ENCODE measurements around the gene SHC2.
"Not testable (repeated sequence)": the region's sequence is repeated elsewhere in the genome, so short reads cannot be mapped to it uniquely, and the experiment has no call there.

The SHC2 gene

DNA sequence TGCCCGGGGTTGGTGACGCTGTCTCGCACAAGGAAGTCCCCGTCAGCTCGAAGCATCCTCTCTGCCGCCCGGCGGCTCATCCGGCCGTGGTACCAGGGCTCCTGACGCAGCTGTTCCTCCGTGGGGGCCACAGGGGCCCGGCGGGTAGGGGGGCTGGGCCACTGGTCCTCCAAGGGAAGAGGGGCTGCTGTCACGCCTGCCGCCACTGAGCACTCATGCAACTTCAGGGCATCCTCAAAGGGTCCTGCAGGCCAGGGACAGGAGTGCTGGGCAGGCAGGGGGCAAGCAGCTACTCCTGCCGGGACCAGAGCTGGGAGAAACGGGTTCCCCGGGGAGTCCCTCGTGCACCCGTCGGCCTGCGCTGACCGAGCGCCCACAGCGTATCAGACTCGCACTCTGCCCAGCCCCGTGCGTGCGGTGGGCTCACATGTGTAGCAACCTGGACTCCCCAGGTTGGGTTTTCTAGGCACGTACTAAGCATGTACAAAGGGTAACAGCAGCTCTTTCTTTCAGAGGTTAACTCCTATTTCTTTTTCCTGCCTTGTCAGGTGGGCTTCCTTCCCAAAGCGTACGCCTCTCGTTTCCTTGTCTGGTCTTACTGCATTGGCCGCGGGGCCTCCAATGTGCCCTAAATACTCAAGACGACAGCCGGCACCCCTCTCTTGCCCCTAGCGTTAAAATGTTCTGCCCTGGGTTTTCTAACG, 38.5 kb downstream of the SHC2 start:
- no peak for DNase-seq

DNA sequence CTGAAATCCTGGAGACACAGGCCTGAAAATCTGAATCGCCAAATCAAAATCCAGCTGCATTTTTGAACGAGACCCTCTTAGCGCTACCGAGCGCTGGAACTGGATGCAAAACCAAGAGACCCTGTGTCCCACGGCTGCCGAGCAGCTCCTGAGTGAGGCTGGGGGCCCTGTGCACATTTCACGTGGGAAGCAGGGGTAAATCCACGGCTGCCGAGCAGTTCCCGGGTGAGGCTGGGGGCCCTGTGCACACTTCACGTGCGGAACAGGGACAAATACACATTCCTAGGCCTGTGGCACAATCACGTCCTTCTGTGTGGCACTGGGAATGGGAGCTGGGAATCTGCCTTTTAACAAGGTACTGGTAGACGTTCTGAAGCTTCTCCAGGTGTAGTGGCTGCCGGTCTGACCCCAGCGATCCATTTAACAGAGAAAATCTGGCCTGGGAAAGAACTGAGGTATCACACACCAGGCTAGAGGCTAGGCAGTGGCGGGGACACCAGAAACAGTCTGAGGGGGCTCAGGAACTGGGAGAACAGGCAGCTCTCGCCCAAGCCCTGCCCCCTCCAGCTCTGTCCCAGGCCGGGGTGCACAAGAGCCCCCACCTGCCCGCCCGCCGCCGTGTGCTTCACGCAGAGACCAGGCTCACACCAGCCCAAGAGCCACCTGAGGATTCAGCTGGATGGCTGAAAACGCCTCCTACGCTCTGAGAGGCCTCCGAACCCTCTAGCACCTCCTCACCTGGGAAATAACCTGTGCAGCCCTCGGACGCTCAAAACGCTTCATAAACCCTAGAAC, 40.9 kb downstream of the SHC2 start:
- no peak for DNase-seq

DNA sequence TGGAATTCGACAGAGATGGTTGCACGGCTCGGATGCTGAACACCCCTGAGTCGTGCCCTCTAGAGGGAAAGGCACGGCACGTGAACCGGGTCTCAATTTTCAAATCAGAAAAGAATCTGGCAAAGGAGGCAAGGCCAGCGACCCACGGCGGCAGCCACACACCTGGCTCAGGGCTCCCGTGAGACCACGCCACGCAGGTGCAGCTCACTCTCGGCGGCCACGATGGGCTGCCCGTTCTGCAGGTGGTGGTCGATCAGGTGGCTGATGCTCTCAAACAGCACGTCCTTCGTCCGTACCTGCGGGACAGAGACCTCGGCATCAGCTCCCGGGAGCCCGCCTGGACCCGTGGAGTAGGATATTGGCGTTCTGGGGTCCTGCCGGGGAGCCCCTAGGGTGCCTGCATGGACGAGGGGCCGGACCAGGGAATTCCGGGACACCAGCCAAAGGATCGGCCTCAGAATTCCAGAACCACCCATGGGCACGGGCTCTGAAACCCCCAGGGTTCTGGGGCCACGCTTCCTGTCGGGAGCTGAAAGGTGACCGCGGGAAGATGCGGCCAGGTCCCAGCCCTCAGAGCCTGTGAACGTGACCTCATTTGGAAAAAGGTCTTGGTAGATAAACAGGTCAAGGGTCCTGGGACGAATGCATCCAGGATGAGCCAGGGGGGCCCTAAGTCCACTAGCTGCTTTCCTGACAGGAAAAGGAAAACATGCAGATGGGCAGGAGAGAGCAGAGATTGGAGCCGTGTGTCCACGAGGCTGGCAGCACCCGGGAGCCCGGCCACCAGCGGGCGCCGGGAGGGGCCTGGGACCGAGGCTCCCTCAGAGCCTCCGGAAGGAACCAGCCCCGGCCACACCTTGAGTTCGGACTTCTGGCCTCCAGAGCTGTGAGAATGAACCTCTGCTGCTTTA, 41.8 kb downstream of the SHC2 start:
- DNase-seq = no peak

DNA sequence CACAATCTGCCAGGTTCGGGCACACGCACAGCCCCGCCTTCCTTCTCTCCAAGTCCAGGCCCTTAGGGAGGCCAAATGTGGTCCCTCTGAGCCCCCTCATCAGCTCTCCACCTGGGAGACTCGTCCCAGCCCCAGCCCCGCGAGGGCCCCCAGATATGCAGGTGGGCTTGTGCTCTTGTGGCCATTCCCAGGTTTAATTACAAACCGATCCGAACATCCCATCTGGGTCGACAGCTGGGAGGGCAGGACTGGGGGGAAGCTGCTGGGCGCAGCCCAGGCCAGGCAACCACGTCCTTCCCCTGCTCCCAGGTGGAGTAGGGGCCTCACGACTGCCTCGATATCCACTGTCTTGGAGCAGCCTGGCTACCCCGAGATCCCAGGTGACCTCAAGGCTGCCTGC, 44.4 kb downstream of the SHC2 start:
- no peak for DNase-seq

DNA sequence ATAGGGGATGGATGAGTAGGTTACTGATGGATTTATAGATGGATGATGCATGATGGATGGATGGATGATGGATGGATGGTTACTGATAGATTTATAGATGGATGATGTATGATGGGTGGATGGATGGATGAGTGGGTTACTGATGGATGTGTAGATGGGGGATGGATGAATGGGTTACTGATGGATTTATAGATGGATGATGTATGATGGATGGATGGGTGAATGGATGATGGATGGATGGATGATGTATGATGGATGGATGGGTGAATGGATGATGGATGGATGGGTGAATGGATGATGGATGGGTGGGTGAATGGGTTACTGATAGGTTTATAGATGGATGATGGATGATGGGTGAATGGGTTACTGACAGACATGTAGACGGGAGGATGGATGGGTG, 45.5 kb downstream of the SHC2 start:
- DNase-seq = no peak

DNA sequence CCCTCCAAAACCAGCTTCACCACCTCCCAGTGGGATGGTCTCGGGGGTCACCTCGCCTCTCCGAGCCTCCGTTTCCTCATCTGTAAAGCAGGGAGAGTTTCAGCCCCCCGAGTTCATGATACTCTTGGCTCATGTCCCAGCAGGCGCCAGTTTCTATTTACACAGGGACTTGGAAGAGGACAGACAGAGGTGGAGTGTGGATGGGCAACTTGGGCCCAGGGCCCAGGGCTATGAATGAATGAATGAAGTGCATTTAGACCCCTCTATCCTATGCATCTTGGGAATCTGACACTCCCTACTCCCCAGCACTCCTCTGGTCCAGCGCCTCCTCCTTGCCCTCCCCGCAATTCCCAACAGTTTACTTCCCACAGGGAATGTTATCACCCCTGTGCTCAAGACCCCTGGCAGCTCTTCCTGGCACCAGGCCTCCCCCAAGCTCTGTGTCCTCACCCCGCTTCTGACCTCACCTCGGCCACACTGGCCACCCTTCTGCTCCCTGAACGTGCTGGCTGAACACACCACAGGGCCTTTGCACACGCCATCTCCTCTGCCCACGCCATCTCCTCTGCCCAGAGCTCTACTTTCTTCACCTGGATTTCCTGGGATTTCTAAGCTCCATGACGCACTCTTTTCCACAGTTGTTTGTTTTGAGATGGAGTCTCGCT, 46.9 kb downstream of the SHC2 start:
- DNase-seq = peak in 2 of 3 experiments; percentile 84 to 90

DNA sequence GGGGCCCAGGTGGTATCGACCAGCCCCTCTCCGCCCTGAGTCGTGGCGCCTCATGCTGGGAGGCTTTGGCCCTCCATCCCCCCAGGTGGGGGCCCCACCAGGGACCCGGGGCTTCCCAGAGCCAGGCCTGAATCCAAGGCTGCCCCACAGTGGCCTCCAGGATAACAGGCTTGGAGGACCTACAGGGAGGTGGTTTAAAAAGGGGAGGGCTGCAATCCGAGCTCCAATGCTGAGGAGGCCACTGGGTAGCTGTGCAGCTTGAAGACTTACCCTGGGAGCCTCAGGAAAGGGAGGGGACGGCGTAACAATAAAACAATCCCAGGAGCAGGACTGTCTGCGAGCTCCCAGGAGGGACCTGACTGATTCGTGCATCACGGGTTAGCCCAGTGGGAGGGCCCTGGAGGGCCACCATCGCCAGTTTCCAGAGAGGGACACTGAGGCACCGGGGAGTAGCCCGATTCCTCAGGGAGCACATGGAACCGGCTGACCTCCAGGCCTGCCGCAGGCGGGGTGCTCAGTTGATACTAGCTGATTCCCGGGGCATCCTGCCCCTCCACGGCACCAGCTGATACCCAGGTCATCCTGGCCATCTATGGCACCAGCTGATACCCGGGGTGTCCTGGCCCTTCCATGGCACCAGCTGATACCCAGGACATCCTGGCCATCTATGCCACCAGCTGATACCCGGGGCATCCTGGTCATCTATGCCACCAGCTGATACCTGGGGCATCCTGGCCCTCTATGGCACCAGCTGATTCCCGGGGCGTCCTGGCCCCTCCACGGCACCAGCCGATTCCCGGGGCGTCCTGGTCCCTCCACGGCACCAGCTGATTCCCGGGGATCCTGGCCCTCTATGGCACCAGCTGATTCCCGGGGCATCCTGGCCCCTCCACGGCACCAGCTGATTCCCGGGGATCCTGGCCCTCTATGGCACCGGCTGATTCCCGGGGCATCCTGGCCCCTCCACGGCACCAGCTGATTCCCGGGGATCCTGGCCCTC, 48.2 kb downstream of the SHC2 start:
- DNase-seq = peak in 1 of 3 experiments; percentile 18

DNA sequence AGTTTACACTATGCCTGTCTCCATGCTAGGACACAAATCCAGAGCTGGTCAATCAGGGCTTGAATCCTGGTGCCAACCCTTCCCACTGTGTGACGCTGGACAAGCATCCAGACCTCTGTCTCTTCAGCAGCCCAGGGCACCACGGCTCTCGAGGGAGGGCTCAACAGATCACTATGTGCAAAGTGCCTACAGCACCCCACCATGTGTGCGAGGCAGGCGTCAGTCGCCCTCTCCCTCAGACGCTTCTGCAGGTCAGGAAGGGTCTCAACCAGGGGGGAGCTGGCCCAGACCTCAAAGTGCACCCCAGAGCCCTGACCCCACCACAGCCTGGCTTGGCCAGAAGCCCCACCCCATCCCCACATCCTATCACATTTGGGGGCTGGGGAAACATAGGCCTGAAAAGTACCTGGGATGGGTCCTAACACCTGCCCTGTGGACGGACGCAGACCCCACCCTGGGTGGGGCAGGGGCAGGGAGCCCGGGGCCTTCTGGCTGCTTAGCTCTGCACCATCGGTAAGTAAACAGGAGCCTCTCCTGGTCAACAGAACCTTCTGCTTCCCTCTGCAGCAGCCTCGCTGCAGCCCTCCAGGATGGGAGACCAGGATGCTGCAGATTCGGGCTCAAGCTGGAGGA, 49.0 kb downstream of the SHC2 start:
- DNase-seq = no peak

- not testable (repeated sequence) for DNase-seq
Observed at GRCh38 chr19:411121-411722, 49.6 kb downstream of the SHC2 start.

DNA sequence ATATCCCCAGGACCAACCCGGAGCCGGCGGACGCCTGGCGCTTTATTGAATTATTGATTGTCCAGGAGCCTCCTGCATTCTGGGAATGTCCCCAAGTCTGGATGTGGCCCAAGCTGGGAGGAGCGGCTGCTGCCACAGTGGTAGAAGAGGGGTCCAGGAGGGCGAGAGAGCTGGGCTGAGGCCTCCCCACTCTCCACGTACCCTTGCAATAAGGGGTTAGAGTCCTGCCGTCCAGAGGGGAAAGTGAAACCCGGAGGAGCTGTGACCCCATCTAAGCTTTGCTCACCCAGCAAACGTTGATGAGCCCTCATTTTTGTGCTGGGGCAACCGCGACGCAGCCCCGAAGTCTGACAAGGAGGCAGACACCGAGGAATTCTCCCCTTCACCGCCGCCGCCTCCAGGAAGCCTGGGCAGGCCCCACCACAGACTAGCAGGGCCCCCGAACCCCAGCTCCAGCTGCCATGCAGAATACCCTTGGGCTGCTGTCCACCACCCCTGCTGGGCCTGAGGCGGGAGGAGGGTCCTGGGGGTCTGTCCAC, 50.5 kb downstream of the SHC2 start:
- DNase-seq = no peak

GRCh38 chr19:409516-410242, 51.2 kb downstream of the SHC2 start:
- DNase-seq = peak in 2 of 3 experiments; percentile 89 to 91

GRCh38 chr19:408902-409515, 51.8 kb downstream of the SHC2 start, which contains the start of gene C2CD4C:
C2CD4C (minus strand) TSS chr19:409147; CDS start chr19:408361, 786 bp downstream.
- peak; percentile 22 to 91 (median 90) for DNase-seq

- DNase-seq = peak in 2 of 3 experiments; percentile 83 to 90
Observed at GRCh38 chr19:408441-408901, 52.4 kb downstream of the SHC2 start.

GRCh38 chr19:407511-408440, 53.1 kb downstream of the SHC2 start:
- no peak for DNase-seq

DNA sequence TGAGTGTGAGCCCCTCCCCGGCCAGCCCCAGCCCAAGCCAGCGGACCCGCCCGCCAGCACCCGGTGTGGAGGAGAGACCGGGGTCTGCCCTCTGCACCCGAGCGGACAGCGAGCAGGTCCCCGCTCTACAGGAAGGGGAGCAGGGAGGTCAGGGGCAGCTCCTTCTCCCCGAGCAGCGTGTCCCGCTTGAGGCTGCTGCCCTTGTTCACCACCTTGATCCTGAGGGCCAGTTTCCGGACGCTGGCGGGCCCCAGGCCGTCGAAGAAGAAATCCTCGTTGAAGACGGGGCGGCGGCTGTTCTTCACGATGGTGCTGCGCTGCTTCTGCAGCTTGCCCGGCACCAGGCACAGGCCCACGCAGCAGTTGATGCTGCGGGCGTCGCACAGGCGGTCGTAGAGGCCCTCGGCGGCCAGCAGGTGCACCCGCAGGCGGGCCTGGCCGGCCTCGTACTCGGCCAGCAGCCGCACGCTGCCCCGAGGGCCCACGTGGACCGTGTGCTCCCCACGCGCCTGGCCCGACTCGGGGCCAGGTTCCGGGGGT, 53.8 kb downstream of the SHC2 start:
- DNase-seq = no peak

DNA sequence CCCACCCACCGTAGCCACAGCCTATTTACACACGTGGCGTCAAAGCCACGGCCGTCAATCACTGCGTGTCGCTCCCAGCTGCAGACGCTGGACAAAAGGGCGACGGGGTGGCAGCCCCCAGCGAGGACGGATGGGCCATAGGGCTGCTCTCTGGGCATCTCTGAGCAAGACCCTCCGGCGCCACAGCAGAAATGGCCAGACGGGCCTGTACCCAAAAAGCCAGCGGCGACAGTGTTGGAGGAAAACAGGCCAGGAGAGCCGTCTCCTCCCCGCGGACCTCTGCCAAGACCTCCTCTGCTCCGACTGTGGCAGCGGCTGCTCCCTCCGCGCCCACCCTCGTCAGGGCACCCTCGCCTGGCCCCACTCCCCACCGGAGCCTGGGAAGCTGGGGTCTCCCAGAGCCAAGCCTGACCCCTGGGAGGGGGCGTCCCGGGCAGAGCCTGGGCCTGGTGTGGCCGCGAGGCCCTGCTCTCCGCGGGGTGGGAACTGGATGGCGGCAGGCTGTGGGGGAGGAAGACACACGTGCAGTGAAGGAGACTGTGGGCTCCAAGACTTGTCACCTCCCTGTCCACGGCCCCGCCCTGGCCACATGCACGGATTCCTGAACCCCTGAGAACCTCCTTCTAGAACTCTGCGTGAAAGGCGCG, 54.6 kb downstream of the SHC2 start:
- no peak for DNase-seq

Measured in NCI-H1417 (cell line).